Hematopoietic multipotent progenitor cell treated with erythropoietin and hydrocortisone succinate and interleukin-3 and kit ligand, for 8 days (in vitro differentiated cells): ENCODE data around the gene LPAR1.
A peak's percentile ranks its signal among the peaks of the same experiment; 100 is the strongest.
"Not testable (repeated sequence)": the region's sequence is repeated elsewhere in the genome, so short reads cannot be mapped to it uniquely, and the experiment has no call there.

Experiments
- DNase-seq: peaks from one replicate; pipeline ENCODE4 v3.0.0-alpha.2; 2015

The LPAR1 gene

DNA sequence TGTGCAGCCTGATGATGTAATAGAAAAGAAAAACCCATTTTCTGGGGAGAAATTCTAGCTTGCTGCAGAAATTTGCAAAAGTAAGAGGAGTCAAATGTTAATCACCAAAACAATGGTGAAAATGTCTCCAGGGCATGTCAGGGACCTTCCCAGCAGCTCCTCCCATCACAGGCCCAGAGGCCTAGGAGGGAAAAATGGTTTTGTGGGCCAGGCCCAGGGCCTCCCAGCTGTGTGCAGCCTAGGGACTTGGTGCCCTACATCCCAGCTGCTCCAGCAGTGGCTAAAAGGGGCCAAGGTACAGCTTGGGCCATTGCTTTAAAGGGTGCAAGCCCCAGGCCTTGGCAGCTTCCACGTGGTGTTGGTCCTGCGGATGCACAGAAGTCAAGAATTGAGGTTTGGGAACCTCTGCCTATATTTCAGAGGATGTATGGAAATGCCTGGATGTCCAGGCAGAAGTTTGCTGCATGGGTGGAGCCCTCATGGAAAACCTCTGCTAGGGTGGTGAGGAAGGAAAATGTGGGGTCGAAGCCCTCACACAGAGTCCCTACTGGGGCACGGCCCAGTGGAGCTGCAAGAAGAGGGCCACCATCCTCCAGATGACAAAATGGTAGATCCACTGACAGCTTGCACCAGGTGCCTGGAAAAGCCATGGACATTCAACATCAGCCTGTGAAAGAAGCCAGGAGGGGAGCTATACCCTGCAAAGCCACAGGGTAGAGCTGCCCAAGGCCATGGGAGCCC lies 176.7 kb downstream of the LPAR1 start:
- not testable (repeated sequence) for DNase-seq

DNA sequence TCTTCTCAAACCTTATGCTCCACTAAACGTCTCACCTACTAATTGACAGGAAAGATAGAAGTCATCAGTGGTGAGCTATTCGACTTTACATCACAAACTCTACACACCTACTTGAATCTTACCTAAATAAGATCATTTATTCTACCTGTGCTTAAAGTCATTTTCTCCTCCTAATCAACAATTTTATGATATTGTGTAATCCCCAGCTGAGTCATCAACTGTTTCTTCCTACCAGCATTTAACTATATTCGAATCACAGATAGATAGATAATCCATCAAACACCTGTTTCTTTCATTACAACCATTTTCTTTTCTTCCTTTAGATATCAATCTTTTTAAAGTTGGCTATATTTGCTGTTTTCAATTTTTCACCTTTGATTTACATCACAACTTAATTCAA lies 181.5 kb downstream of the LPAR1 start:
- DNase-seq, result no peak

DNA sequence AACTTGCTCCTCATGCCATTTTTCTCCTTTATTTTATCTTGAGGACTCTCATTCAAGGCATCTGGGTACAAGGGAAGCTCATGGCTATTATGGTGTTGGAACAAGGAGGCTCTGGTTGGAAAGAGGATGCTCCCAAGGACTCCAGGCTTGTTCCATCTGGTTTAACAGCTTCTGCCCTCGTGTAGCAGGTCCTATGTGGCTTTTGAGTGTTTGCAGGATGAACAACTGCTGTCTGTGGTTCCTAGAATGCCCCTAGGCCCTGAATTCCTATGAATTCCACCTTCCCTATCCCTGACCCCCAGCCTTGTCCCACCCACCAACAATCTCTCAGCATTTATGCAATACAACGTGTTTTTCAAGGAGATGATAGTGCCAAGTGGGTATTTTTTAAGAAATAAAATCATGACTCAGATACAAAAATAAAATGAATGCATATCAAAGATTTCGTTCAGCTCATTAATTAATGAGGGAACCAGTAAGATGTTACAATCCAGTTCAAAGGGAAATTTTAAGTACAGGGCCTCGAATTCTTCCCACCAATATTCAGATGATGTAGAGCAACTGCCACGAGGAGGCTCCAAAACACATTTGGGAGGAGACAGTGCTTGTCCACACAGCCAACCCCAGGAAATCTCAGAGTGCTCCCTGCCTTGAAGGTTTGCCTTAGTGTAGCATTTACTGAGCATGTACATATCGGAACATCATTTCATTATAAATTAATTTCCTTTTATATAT lies 187.7 kb downstream of the LPAR1 start:
- no peak for DNase-seq

DNA sequence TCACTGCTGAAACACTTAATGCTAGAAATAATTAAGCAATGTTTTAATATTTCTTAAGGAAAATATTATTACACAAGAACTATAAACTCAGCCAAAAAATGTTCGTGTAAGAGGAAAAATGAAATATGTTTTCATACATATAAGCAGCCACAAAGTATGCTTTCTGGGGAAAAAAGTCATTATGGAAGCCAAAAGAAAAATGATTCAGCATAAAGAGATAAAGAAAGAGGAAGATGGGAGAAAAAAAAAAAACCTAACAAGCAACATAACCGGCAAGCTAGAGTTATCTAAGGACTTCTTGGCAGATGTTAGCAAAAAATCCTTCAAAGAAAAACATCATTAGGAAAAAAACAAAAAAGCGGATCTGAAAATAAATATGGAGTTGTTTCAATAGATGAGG lies 190.6 kb downstream of the LPAR1 start:
- peak; percentile 4 for DNase-seq

DNA sequence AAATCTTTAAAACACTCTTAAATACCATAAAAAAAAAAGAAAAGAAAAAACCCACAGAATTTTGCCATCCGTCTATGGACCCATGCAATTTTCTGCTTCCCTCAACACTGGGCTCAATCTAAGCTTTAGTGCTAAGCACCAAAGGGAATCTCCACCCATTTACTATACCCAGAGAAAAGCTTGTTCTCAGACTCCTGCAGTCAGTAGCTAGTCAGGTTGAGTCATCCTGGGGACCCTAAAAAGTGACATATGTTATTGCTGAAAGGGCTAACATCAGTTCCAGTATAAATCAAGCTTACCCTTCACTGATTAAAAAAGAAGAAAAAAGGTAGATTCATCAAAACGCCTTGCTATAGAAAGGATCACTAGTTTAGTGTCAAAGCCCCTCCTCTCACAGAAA lies 192.1 kb downstream of the LPAR1 start:
- no peak for DNase-seq

DNA sequence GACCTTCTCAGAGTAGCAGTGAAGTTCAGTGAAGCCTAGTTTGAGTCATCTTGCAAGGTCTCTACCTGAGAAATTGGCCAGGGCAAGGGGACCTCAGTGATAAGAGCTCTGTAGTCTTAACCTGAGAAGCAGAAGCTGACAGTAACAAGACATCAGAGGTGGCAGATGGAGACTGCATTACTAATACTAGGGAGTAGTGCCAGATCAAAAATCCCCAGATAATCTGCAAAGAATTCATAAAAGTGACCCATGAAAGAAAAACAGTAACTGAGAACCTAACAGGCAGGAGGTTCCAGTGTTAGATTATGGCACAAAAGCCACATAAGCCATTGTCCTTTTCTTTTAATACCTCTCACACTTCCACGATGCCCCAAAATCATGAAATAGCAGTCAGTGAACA lies 194.1 kb downstream of the LPAR1 start:
- DNase-seq, result no peak

DNA sequence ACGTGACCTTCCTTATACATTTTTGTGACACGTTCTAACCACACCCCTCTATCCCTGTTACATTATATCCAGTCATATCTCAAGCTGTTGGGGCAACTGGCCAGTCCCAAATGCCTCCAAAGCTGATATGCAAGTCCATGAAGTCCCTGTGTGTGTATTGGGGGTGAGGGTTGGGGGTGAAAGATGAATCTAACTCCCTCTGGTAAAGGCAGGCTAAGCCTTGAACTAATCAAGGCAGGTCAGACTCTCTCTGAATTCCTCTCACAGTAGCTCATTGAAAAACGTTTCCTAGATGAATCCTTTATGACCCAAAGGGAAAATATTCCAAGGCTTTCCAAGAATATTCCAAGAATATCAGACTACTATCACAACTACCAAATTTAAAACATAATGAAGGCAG lies 195.3 kb downstream of the LPAR1 start:
- no peak for DNase-seq

DNA sequence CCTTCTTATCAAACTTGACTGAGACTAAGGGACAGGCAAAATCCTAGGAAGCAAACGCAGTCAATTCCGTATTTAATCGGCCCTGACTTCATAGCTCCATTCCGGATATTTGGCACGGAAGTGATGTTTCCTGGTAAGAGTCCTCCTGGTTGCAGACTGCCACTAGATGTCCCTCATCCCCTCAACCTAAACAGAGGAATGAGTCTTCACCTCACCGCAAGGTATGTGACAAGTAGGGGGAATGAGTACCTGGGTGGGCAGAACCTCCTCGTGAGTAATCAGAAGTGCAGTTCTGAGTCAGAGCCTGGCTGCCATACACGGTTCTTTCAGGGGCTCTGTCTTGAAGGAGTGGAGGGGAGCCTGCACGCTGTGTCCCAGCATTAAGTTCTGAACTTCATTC lies 196.1 kb downstream of the LPAR1 start:
- no peak for DNase-seq

DNA sequence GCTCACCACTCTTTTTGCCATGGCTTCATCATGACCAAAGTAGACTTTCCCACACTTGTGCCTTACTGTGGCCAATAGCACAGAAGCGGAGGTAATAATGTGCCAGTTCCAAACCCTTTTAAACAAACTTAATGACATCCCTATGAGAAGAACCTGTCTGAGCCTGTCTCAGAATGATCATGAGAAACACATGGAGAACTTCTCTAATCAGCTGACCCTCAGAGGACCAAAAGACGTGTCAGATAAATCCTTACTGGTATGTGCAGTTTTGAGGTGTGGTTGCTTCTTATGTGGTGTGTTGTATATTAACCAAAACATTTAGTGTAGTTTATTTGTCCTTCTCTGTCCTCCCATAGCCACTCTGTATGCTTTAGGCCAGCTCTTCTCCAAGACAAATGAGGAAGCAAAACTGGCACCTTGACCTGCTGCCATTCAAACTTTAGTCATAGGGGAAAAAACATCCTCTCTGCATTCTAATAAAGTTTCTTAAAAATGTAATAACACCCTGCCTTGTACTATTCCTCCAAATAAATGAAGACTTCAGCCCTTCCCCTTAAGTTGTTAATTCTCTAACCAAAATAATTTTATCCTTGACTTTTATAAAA lies 200.8 kb downstream of the LPAR1 start:
- no peak for DNase-seq

DNA sequence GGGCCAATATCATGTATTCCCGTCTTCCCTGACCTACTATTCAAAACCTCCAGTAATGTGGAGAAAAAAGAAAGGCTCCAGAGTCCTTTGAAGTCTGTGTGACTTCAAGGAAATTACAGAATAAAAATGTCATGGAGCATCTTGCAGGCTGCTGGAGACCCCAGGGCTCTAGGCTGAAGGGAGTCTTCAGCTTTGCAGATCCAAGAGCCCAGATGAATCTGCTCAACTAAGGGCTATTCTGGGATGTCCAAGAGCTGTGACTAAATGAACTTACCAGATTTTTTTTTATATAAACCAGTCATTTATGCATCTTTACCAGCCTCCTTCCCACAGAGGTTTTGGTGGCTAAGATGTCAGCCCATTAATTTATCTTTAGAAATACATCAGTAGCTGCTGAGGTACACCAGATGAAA lies 202.4 kb downstream of the LPAR1 start:
- DNase-seq, result no peak

DNA sequence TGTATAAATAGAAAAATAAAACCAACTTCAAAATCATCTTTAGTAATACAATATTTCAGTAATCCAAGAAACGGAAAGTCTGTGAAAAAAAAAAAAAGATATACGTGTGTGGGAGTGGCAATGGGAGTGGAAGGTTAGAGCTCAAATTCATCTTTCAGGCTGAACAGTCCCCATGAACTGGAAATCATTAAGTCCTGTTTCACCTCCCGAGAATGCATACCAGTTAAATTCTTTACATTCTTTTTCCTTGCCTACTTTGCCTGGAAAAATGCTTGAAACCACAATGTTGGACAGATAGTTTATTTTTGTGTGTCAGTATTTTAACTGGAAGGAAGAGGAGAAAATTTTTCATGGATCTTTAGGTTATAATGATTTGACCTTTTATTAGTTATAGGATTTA lies 202.9 kb downstream of the LPAR1 start:
- no peak for DNase-seq

DNA sequence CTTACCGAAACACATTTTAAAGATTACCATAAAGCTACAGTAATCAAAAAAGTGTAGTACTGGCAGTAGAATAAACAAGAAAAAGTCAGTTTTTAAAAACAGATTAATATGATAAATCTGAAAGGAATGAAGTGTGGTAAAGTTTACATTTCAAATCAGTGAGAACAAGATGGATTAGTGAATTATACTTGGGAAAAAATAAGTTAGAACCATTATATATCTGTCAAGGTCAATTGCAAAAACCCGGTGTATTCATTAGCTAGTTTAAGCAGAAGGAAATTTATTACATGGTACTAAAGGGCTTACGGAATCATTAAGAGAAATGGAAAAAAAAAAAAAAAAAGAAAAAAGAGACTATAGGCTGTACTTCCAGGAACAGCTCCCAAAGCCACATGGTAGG lies 205.3 kb downstream of the LPAR1 start:
- DNase-seq, result no peak

DNA sequence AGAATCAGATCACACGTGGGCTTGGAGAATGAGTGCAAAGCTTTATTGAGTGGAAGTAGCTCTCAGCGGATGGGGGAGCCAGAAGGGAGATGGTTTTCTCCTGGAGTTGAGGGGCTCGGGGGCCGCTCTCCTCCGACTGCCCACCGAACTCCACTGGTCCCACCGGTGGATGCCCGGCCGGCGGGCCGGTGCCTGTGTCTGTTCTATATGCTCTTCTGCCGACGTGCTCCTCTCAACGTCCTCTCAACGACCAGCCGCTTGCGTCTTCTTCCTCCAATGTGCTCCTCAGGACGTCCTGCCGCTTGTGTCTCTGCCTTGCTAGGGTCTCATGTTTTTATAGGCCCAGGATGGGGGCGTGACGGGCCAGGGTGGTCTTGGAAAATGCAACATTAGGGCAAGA lies 207.8 kb downstream of the LPAR1 start:
- no peak for DNase-seq

DNA sequence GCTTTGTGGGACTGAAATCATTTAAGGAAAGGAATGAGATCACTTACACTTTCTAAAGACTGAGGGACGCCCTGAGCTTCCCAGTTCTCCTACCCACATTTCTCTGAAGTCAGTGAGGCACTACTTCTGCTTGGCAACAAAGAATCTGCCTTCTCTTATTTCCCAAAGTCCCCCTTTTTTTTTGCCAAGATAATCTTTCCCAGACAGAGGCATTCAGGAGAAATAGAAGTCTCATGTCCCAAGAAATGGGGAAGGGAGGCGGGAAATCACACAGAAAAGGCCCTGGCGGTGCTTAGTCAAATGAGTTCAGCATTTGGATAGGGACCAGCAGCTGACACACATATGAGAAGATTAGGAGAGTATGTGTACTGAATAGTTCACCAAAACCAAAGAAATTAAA lies 210.0 kb downstream of the LPAR1 start:
- DNase-seq, result no peak

DNA sequence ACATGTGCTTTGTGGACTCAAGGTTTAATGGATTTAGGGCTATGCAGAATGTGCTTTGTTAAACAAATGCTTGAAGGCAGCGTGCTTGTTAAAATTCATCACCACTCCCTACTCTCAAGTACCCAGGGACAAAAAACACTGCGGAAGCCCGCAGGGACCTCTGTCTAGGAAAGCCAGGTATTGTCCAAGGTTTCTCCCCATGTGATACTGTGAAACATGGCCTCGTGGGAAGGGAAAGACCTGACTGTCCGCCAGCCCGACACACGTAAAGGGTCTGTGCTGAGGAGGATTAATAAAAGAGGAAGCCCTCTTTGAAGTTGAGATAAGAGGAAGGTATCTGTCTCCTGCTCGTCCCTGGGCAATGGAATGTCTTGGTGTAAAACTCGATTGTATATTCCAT lies 211.9 kb downstream of the LPAR1 start:
- DNase-seq, result not testable (repeated sequence)

DNA sequence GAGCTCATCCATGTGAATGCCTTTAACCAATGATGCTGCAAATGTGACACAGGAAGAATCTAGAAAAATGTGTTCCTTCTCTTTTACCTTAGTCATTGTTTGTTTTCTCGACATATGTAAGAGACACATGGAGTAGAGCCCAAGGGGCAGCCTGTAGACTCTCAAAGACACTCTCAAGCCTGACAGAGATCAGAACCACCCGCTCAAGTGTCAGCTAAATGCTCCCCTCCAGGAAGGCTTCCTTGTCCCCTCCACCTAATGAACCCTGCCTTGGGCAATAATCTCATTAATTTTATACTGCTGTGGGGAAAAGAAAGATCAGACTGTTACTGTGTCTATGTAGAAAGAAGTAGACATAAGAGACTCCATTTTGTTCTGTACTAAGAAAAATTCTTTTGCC lies 212.3 kb downstream of the LPAR1 start:
- no peak for DNase-seq

DNA sequence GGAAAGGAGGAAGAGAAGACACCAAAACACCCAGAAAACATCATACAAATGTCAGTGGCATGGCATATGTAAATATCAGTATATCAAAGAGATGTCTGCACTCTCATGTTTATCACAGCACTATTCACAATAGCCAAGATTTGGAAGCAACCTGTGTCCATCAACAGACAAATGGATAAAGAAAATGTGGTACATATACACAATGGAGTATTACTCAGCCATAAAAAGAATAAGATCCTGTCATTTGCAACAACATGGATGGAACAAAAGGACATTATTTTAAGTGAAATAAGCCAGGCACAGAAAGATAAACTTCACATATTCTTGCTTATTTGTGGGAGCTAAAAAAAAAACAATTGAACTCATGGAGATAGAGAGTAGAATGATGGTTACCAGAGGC lies 213.1 kb downstream of the LPAR1 start:
- not testable (repeated sequence) for DNase-seq
